BE2C (cell line): Measurements from ENCODE around the gene EHD4.

ENCODE experiments used
- DNase-seq: peaks from one replicate; pipeline ENCODE4 v3.0.0-alpha.2; 2020
- H3K27me3 ChIP-seq: fragments of 250-450 bp; sonication (Bioruptor Pico); 2 replicates; pipeline ENCODE4 v1.5.1; 2020; ENCODE audit warnings: mild to moderate bottlenecking
- H3K36me3 ChIP-seq: fragments of 250-450 bp; sonication (Bioruptor Pico); 2 replicates; pipeline ENCODE4 v1.5.1; 2020; ENCODE audit warnings: mild to moderate bottlenecking
- H3K4me1 ChIP-seq: fragments of 250-450 bp; sonication (Bioruptor Pico); 2 replicates; pipeline ENCODE4 v1.5.1; 2020
- H3K4me3 ChIP-seq: 2 replicates; pipeline ENCODE4 v1.5.1; 2011; ENCODE audit warnings: low read depth, low read length
- H3K9me3 ChIP-seq: fragments of 250-450 bp; sonication (Bioruptor Pico); 2 replicates; pipeline ENCODE4 v1.5.1; 2020
- CTCF ChIP-seq: IDR thresholded peaks from 2 replicates; pipeline ENCODE4 v1.5.1; 2012; ENCODE audit warnings: mild to moderate bottlenecking, low read depth, low read length

The EHD4 gene

GRCh38 chr15:41911691-41912345, 60.5 kb downstream of the EHD4 start:
- Histone ChIP-seq H3K4me3 (no peak overlapping the region), H3K27me3 (no peaks in the 10 kb centered on the region), H3K36me3 (no peaks in the 10 kb centered on the region; the same call in 1 of the 2 replicates), H3K4me1 (peaks cover 19% of the 10 kb centered on the region), H3K9me3 (no peaks in the 10 kb centered on the region)
- DNase-seq: no peak
- TF ChIP-seq CTCF: no peak

- Histone ChIP-seq H3K9me3 (no peaks in the 10 kb centered on the region), H3K4me3 (no peak overlapping the region), H3K4me1 (peaks cover 32% of the 10 kb centered on the region), H3K36me3 (no peaks in the 10 kb centered on the region; the same call in 1 of the 2 replicates), H3K27me3 (no peaks in the 10 kb centered on the region)
- no peak for DNase-seq
- no peak for TF ChIP-seq CTCF
These were observed 63.5 kb downstream of the EHD4 start for GRCh38 chr15:41908736-41909461.

GRCh38 chr15:41907141-41907540, 65.2 kb downstream of the EHD4 start:
- peaks cover 20% of the 10 kb centered on the region for H3K4me1 ChIP-seq

GRCh38 chr15:41906608-41907007, 65.7 kb downstream of the EHD4 start:
- DNase-seq: no peak
- no peaks in the 10 kb centered on the region for H3K9me3 ChIP-seq
- H3K4me1 ChIP-seq: peaks cover 20% of the 10 kb centered on the region
- TF ChIP-seq CTCF: no peak
- no peaks in the 10 kb centered on the region for H3K27me3 ChIP-seq
- H3K36me3 ChIP-seq: no peaks in the 10 kb centered on the region; the same call in 1 of the 2 replicates
- H3K4me3 ChIP-seq: no peak overlapping the region

More at GRCh38 chr15:41907141-41907540, 65.2 kb downstream of the EHD4 start:
- no peaks in the 10 kb centered on the region for H3K27me3 ChIP-seq
- DNase-seq: no peak
- H3K36me3 ChIP-seq: no peaks in the 10 kb centered on the region; the same call in 1 of the 2 replicates
- no peak for TF ChIP-seq CTCF
- no peak overlapping the region for H3K4me3 ChIP-seq
- H3K9me3 ChIP-seq: no peaks in the 10 kb centered on the region

- peak; percentile 51 for DNase-seq
- H3K9me3 ChIP-seq: no peaks in the 10 kb centered on the region
- TF ChIP-seq CTCF: no peak
- peaks cover 20% of the 10 kb centered on the region for H3K4me1 ChIP-seq
- H3K4me3 ChIP-seq: no peak overlapping the region
- no peaks in the 10 kb centered on the region for H3K27me3 ChIP-seq
- H3K36me3 ChIP-seq: no peaks in the 10 kb centered on the region; the same call in 1 of the 2 replicates
These were observed 67.1 kb downstream of the EHD4 start for GRCh38 chr15:41905036-41905793.
